Measurements from ENCODE around the gene SLFN12L. TPM values are rescaled to one million over a fixed set of nuclear protein-coding genes. Genes with fewer than 3 reads are reported as not detected.
"Not testable (repeated sequence)": the region's sequence is repeated elsewhere in the genome, so short reads cannot be mapped to it uniquely, and the experiment has no call there.

SLFN12L gene
- total and polyA plus RNA-seq, 2 donors (not counting 1 experiment from before 2014, with no cell fraction given) = 0.43 to 3.8 TPM

- H4K20me1 ChIP-seq (ENCODE audit: control insufficient read depth, insufficient read depth, low read length, poor library complexity, severe bottlenecking) = no peaks in the 10 kb centered on the region
- H3K9ac ChIP-seq (ENCODE audit: low read length) = peak overlapping the region; percentile 32
- ChIA-PET POLR2A (interaction anchor here (1.0 to 1.1 kb wide), 3 partner anchors 87 to 148 kb away, joined by 3 to 5 read pairs (median 3); partner anchors contain the start of gene SLFN11), CTCF (no interaction called here)
- no peaks in the 10 kb centered on the region for H3K9me3 Mint-ChIP-seq (ENCODE audit: insufficient read depth)
- H3K79me2 ChIP-seq (ENCODE audit: control insufficient read depth, insufficient read depth, low read length) = no peaks in the 10 kb centered on the region
- H3K27me3 Mint-ChIP-seq = no peaks in the 10 kb centered on the region
- DNase-seq (peak; percentile 92), ATAC-seq (ENCODE audit: low read depth) (peak; percentile 92)
- WGBS (ENCODE audit: insufficient coverage) = under 1% methylated on average over 42 of the region's 44 CpGs
- peak overlapping the region; percentile 88 for H3K4me3 Mint-ChIP-seq
- no peaks in the 10 kb centered on the region for H3K36me3 ChIP-seq (replicated peaks in 1 of 2; ENCODE audit: control extremely low read depth in 1 of 2, control insufficient read depth in 1 of 2, extremely low read depth in 1 of 2, insufficient read depth in 2 of 2, low read length in 1 of 2)
- peak overlapping the region; percentile 68 for H3K4me2 ChIP-seq (replicated peaks; ENCODE audit: low read depth, low read length, poor library complexity, severe bottlenecking)
- peaks cover 21% of the 10 kb centered on the region for H3K4me1 Mint-ChIP-seq
- H2AFZ ChIP-seq (ENCODE audit: insufficient read depth, low read depth, low read length, poor library complexity, severe bottlenecking) = peak overlapping the region; percentile 53
- TF ChIP-seq, protein P1, sequence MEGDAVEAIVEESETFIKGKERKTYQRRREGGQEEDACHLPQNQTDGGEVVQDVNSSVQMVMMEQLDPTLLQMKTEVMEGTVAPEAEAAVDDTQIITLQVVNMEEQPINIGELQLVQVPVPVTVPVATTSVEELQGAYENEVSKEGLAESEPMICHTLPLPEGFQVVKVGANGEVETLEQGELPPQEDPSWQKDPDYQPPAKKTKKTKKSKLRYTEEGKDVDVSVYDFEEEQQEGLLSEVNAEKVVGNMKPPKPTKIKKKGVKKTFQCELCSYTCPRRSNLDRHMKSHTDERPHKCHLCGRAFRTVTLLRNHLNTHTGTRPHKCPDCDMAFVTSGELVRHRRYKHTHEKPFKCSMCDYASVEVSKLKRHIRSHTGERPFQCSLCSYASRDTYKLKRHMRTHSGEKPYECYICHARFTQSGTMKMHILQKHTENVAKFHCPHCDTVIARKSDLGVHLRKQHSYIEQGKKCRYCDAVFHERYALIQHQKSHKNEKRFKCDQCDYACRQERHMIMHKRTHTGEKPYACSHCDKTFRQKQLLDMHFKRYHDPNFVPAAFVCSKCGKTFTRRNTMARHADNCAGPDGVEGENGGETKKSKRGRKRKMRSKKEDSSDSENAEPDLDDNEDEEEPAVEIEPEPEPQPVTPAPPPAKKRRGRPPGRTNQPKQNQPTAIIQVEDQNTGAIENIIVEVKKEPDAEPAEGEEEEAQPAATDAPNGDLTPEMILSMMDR (IDR thresholded peaks at IDR 0.05) = no peak
- TF ChIP-seq EZH2 (IDR thresholded peaks at IDR 0.05; ENCODE audit: borderline replicate concordance, insufficient read depth, low read depth, low read length, poor library complexity, severe bottlenecking) = no peak
- H3K4me3 ChIP-seq (ENCODE audit: control extremely low read depth in 1 of 5, extremely low read depth in 1 of 5, insufficient read depth in 1 of 5, low read depth in 2 of 5, low read length in 4 of 5) = peak overlapping the region in 4 of 5 experiments; percentile 11 to 56 (median 42)
- H3K4me1 ChIP-seq (ENCODE audit: control insufficient read depth in 2 of 2, insufficient read depth in 2 of 2, low read length in 2 of 2) = peaks cover 12 to 13% of the 10 kb centered on the region in 2 donors
- peak overlapping the region; percentile 22 to 39 for H3K27ac ChIP-seq (ENCODE audit: low read length in 2 of 2)
- peak overlapping the region; percentile 87 for H3K27ac Mint-ChIP-seq
- intact Hi-C loops (cut with micrococcal nuclease) = loop anchor here (1.0 kb wide), 3 partner anchors 12 to 28 kb away; partner anchors contain the start of genes SLFN12 and SLFN13
- peaks cover 0 to 1% (median 0%) of the 10 kb centered on the region in 3 donors for H3K9me3 ChIP-seq (ENCODE audit: control extremely low read depth in 1 of 3, control insufficient read depth in 2 of 3, insufficient read depth in 1 of 3, low read length in 2 of 3)
- no peaks in the 10 kb centered on the region for H3K27me3 ChIP-seq (replicated peaks in 1 of 4; ENCODE audit: control extremely low read depth in 1 of 4, control insufficient read depth in 3 of 4, insufficient read depth in 4 of 4, low read length in 3 of 4)
Measured at GRCh38 chr17:35460354-35460851, 77.1 kb downstream of the SLFN12L start.

- H3K4me1 ChIP-seq (ENCODE audit: control insufficient read depth in 2 of 2, insufficient read depth in 2 of 2, low read length in 2 of 2); H2AFZ ChIP-seq (ENCODE audit: insufficient read depth, low read depth, low read length, poor library complexity, severe bottlenecking); DNase-seq; H3K27ac Mint-ChIP-seq; H3K4me3 ChIP-seq (ENCODE audit: control extremely low read depth in 1 of 5, extremely low read depth in 1 of 5, insufficient read depth in 1 of 5, low read depth in 2 of 5, low read length in 4 of 5); H3K79me2 ChIP-seq (ENCODE audit: control insufficient read depth, insufficient read depth, low read length); intact Hi-C loops (cut with micrococcal nuclease); H3K27me3 Mint-ChIP-seq; POLR2A ChIA-PET; H3K36me3 ChIP-seq (replicated peaks in 1 of 2; ENCODE audit: control extremely low read depth in 1 of 2, control insufficient read depth in 1 of 2, extremely low read depth in 1 of 2, insufficient read depth in 2 of 2, low read length in 1 of 2); H3K27me3 ChIP-seq (replicated peaks in 1 of 4; ENCODE audit: control extremely low read depth in 1 of 4, control insufficient read depth in 3 of 4, insufficient read depth in 4 of 4, low read length in 3 of 4); H3K27ac ChIP-seq (ENCODE audit: low read length in 2 of 2); H3K4me3 Mint-ChIP-seq; H3K9ac ChIP-seq (ENCODE audit: low read length); H4K20me1 ChIP-seq (ENCODE audit: control insufficient read depth, insufficient read depth, low read length, poor library complexity, severe bottlenecking); H3K4me2 ChIP-seq (replicated peaks; ENCODE audit: low read depth, low read length, poor library complexity, severe bottlenecking); H3K4me1 Mint-ChIP-seq; H3K9me3 ChIP-seq (ENCODE audit: control extremely low read depth in 1 of 3, control insufficient read depth in 2 of 3, insufficient read depth in 1 of 3, low read length in 2 of 3); ATAC-seq (ENCODE audit: low read depth); H3K9me3 Mint-ChIP-seq (ENCODE audit: insufficient read depth); CTCF ChIA-PET: not testable (repeated sequence)
- WGBS (ENCODE audit: insufficient coverage) = 98% methylated on average over 5 of the region's 5 CpGs
Measured at GRCh38 chr17:35454035-35454434, 83.4 kb downstream of the SLFN12L start.

Measured in B cell (primary cell).